Renal cortex interstitium (tissue), 11 donors: Measurements from ENCODE around the gene UBA1. TPM values are rescaled to one million over a fixed set of nuclear protein-coding genes. Genes with fewer than 3 reads are reported as not detected.

Source experiments
- DNase-seq, 11 donors: peaks; one replicate each; pipeline ENCODE4 v3.0.0-alpha.2; 2013; ENCODE audit warnings: low read depth in 9 of 11, low spot score in 4 of 11; ENCODE audit errors: extremely low read depth in 1 of 11
- polyA plus RNA-seq, 3 donors: library from polyadenylated mRNA; unstranded; fragments of 120-200 nt; gene quantifications; one replicate each; pipeline ENCODE4 v1.2.1, GENCODE V29; 2013; ENCODE audit not compliant: insufficient read length in 3 of 3

Gene UBA1
- polyA plus RNA-seq, 3 donors, result 211 to 323 (median 250) TPM

DNA sequence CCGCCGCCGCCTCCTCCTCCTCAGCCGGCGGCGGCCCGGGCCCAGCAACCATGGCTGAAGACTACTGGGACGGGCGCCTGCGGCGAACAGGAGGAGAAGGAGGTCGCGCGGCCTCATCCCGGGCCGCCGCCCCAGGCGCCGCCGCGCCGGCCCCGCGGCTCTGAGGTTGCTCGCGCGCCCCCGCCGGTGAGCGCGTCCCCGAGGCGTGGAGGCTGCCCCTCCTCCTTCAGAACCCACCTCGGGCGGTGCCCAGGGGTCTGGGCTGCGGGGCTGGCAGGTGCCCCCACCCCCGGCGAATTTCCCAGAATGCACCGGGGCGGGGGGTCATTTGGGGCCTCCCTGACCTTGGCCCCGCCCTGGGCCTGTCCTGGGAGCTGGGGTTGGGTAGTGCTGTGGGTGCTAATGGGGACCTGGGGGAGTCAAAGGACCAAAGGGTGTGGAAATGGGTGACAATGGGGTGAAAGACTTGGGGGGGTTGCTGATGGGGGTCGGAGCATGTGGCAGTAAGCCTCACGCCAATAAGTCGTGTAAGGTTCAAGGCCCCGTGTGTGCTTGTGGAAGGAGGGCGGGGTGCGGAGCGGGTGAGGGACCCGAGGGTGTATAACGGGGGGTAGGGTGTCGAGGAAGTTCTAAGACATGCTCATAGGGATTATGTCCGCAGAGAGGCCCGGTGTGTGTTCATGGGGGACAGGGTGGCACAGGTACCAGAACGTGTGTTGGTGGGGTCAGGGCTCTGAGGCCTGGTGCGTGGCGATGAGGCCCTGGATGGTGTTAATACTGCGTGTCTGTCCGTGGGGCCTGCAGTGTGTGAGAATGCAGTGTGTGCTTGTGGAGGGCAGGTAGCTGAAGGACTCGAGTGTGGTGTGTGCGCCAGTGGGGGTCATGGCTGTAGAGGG lies 25.5 kb downstream of the UBA1 start:
- DNase-seq, result peak in 2 of 11 donors; percentile 32 to 34

GRCh38 chrX:47221756-47222155 lies 28.1 kb downstream of the UBA1 start:
- DNase-seq, result no peak

DNA sequence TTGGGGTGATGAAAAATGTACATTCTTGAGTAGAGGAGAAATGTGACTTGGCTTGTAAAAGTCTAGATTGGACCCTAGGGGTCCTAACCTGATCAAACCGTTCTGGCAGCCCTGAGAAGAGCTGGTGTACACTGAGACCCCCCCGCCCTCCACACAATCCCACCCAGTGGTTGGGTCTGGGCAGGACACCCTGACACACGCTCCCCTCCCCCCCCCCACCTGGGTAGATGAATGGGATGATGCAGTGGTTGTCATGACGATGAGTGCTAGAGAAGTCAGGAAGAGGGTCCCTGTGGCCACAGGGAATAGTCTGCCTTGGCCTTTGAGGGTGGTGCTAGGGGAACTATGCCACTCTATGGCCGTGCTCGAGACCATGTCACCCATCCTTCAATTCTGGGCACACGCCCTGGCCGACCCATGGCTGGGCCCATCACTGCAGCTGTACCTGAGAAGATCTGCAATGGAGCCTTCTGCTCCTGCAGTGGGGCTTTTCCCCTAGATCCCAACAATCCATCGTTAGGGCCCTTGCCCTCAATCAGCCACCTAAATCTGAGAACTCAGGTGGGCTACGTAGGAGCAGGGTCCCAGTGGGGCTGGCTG lies 29.2 kb downstream of the UBA1 start:
- no peak for DNase-seq

- DNase-seq, result no peak
Measured at GRCh38 chrX:47223476-47224250, 30.0 kb downstream of the UBA1 start.

DNA sequence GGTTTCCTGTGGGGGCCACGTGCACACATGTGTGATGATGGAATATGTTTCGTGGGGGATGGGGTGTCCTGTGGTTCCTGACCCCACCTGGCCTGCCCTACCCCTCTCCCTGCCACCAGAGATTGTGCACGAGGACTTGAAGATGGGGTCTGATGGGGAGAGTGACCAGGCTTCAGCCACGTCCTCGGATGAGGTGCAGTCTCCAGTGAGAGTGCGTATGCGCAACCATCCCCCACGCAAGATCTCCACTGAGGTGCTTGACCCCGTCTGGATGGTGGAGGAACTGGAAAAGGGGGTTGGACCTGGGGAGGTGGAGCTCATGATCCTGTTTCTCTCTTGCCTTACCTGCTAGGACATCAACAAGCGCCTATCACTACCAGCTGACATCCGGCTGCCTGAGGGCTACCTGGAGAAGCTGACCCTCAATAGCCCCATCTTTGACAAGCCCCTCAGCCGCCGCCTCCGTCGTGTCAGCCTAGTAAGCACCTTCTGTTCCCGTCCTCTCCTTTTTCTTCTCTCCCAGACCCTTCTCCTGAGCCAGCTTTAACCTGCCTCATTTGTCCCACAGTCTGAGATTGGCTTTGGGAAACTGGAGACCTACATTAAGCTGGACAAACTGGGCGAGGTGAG lies 30.8 kb downstream of the UBA1 start:
- no peak for DNase-seq

DNA sequence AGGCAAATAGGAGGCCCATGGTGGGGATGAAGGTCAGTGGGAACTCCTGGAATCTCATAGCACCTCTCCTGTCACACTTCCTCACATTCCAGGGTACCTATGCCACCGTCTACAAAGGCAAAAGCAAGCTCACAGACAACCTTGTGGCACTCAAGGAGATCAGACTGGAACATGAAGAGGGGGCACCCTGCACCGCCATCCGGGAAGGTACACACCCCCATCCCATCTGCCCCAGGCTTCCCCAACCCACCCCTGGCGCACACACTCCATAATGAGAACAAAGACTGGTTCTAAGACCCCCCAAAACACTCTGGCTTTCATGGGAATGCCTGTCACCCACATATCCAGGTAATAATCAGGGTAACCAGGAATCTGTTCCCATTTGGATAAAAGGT lies 31.3 kb downstream of the UBA1 start:
- DNase-seq, result no peak

DNA sequence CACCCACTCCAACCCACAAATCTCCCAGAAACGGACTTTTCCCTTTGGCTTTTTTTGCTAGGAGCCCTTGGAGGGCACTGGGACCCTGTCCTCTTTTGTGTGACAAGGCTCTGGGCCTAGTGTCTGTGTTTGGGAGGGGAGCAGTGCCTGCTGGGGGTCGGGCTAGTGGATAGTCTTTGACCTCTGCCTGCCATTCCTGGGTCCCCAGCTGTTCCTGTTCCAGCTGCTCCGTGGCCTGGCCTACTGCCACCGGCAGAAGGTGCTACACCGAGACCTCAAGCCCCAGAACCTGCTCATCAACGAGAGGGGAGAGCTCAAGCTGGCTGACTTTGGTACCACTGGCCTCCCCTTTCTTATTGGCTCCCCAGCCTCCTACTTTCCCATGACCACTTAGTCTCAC lies 32.4 kb downstream of the UBA1 start:
- no peak for DNase-seq

DNA sequence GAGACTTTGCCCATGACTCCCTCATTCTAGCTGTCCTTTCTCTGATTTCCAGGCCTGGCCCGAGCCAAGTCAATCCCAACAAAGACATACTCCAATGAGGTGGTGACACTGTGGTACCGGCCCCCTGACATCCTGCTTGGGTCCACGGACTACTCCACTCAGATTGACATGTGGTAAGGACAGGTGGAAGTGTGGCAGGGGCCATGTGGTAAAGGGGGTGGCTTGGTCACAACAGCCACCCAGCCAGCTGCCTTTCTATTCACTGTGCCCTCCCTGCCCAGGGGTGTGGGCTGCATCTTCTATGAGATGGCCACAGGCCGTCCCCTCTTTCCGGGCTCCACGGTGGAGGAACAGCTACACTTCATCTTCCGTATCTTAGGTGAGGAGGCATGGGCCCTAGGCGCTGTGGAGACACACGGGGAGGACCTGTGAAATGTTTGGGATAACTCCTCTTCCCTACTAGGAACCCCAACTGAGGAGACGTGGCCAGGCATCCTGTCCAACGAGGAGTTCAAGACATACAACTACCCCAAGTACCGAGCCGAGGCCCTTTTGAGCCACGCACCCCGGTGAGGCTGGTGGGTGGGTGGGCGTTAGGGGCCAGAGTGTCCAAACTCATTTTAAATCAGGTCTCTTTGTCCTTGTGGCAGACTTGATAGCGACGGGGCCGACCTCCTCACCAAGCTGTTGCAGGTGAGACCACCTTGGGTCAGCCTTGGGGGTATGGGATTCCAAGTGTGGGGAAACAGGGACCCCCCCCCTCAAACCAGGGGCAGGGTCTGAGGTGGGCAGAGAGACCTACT lies 33.1 kb downstream of the UBA1 start:
- DNase-seq, result no peak

GRCh38 chrX:47227334-47227583 lies 33.6 kb downstream of the UBA1 start:
- no peak for DNase-seq

- DNase-seq, result no peak
Measured at GRCh38 chrX:47228550-47229270, 35.1 kb downstream of the UBA1 start.

- no peak for DNase-seq
Measured at GRCh38 chrX:47229427-47229826, 35.8 kb downstream of the UBA1 start.

DNA sequence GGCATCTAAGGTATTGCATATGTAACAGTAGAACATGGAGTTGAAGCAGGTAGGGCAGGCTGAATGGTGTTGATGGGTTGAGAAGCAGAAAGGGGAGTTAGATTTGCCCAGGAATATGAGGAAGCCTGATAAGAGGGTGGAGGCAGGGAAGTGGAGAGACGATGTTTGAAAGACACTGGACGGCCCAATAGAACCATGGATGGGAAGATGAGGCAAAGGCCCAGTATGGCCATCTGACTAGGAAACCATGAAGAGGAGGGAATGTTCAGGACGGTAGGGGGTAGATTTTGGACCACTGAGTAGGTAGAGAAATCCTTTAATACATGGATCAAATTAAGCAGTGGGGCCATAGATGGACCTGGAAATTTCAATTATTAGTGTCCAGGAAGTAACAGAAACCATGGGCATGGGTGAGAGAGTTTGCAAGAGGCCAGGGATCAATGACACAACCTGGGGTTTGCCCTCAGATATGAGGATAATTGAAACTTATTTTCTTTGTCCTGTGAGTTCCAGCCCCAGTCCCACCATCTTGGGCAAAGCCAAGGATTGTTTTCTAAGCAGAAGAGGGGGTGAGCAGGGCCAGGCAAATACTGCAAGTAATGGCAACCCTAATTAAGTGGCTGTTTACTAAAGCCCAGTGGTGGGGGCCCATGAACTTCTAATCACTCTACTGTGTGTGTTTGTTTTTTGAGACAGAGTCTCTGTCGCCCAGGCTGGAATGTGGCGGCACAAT lies 36.7 kb downstream of the UBA1 start:
- no peak for DNase-seq

- no peak for DNase-seq
Measured at GRCh38 chrX:47231167-47231566, 37.5 kb downstream of the UBA1 start.

DNA sequence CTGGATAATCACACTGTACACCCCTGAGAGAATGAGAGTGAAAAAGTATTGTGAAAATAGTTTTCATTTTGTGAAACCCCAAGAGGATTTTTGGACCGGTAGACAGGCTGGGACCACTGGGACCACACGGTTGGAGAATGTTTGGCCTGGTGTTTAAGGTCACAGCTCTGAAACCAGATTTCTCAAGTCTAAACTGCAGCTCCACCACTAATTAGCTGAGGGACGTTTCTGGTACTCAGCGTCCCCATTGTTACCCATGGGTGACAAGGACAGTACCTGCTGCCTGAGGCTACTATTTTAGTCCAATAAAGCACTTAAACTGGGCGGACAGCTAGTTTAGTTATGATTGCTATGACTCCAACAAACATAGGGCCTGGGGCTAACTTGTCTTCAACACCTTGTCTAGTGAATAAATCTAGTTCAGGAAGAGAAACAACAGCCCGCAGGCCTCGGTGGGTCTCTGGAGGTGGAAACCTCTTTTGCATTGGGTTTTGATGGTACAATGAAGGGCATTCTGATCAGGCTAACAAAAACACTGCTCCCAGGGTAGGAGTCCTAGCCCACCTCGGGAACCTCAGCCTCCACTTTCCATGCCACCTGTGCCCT lies 38.7 kb downstream of the UBA1 start:
- DNase-seq, result no peak

GRCh38 chrX:47232803-47233332 lies 39.2 kb downstream of the UBA1 start, which contains the start of gene USP11:
Gene USP11 (plus strand): TSS chrX:47233009. CDS start chrX:47233044, 35 bp downstream.
- DNase-seq, result peak in 9 of 11 donors; percentile 25 to 64 (median 49)

GRCh38 chrX:47233333-47234113 lies 39.9 kb downstream of the UBA1 start:
- peak; percentile 74 to 91 (median 85) for DNase-seq
